ENCODE results near the gene ANKRD22.

DNA sequence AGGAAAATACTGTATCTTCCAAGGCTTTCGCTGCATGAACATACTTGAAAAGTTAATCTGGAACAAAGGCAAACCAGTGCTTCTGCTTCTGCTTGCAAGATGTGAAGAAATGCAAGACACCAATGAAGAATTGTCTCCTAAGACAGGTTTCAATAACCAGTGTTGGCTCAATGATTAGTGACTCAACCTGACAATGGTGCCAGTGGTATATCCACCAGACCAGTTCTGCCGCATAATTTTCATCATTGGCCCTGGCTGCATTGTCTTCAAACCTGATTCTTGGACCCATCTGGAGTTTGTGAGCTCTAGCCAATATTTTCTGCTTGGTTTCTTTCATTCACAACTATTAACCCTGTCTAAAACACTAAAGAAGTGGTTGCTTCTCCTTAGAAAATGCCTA, 14.8 kb upstream of the ANKRD22 start:
- TF ChIP-seq CTCF (optimal IDR thresholded peaks at IDR 0.05 in 1 of 3, IDR thresholded peaks at IDR 0.05 in 1 of 3, conservative IDR thresholded peaks at IDR 0.05 in 1 of 3; ENCODE audit: extremely low read depth in 1 of 3, insufficient read depth in 2 of 3, low read length in 3 of 3), result no peak
- TF ChIP-seq EZH2 (IDR thresholded peaks at IDR 0.05; ENCODE audit: low read length), result no peak

All from keratinocyte (primary cell).